CD14-positive monocyte (primary cell): ENCODE data around the gene CD79B. TPM values are rescaled to one million over a fixed set of nuclear protein-coding genes. Genes with fewer than 3 reads are reported as not detected.
A peak's percentile ranks its signal among the peaks of the same experiment; 100 is the strongest.

Experiments
- DNase-seq, 3 donors: peaks; one replicate each; pipeline ENCODE4 v3.0.0-alpha.2; 2011 to 2022
- H2AFZ ChIP-seq: 2 replicates; pipeline ENCODE4 v1.6.0; 2012; ENCODE audit warnings: mild to moderate bottlenecking, low read depth, low read length, inconsistent platforms; ENCODE audit not compliant: insufficient read depth, poor library complexity, severe bottlenecking
- H3K27ac ChIP-seq, 2 donors: 1 replicate in 1 of 2; 2 replicates in 1 of 2; pipeline ENCODE4 v1.5.1; 2012 to 2013; ENCODE audit warnings: low read length in 2 of 2, control low read depth in 1 of 2, inconsistent platforms in 1 of 2, low read depth in 1 of 2, mild to moderate bottlenecking in 1 of 2
- H3K27me3 ChIP-seq, 2 donors: one replicate each; pipeline versions ENCODE4 v1.6.0 to v1.6.1; 2011 to 2013; ENCODE audit warnings: low read length in 2 of 2; ENCODE audit not compliant: control insufficient read depth in 2 of 2, insufficient read depth in 2 of 2
- H3K36me3 ChIP-seq, 2 donors: replicated peaks in 1 of 2; 1 replicate in 1 of 2; 2 replicates in 1 of 2; pipeline versions ENCODE4 v1.5.1 to v1.6.1; 2012 to 2013; ENCODE audit warnings: low read length in 2 of 2, control low read depth in 1 of 2, inconsistent platforms in 1 of 2, mild to moderate bottlenecking in 1 of 2; ENCODE audit not compliant: insufficient read depth in 2 of 2, control insufficient read depth in 1 of 2
- H3K4me1 ChIP-seq, 2 donors: 1 replicate in 1 of 2; 2 replicates in 1 of 2; pipeline versions ENCODE4 v1.5.1 to v1.6.1; 2012 to 2013; ENCODE audit warnings: low read length in 2 of 2, control low read depth in 1 of 2, inconsistent platforms in 1 of 2, mild to moderate bottlenecking in 1 of 2, moderate library complexity in 1 of 2; ENCODE audit not compliant: insufficient read depth in 2 of 2, control insufficient read depth in 1 of 2
- H3K4me2 ChIP-seq: replicated peaks from 2 replicates; pipeline ENCODE3; 2012; ENCODE audit warnings: low read length, moderate library complexity, mild to moderate bottlenecking; ENCODE audit not compliant: poor library complexity, severe bottlenecking; ENCODE audit errors: extremely low read depth
- H3K4me3 ChIP-seq, 3 experiments: fragments of 200-600 bp in 1 of 3; sonication (generic) in 1 of 3; replicated peaks in 1 of 3; 1 replicate in 2 of 3; 2 replicates in 1 of 3; pipeline ENCODE4 v1.5.1; 2011 to 2013; ENCODE audit warnings: low read length in 3 of 3, mild to moderate bottlenecking in 3 of 3, control low read depth in 2 of 3, low read depth in 2 of 3, inconsistent platforms in 1 of 3, moderate library complexity in 1 of 3
- H3K79me2 ChIP-seq: 2 replicates; pipeline ENCODE4 v1.6.0; 2012; ENCODE audit warnings: mild to moderate bottlenecking, control low read depth, inconsistent platforms, low read length, moderate library complexity; ENCODE audit not compliant: insufficient read depth
- H3K9ac ChIP-seq: 2 replicates; pipeline ENCODE4 v1.6.0; 2017; ENCODE audit warnings: low read length, mild to moderate bottlenecking; ENCODE audit not compliant: insufficient read depth, poor library complexity, severe bottlenecking
- H3K9me3 ChIP-seq, 2 donors: replicated peaks in 1 of 2; 1 replicate in 1 of 2; 2 replicates in 1 of 2; pipeline versions ENCODE4 v1.5.1 to v1.6.1; 2012 to 2013; ENCODE audit warnings: low read length in 2 of 2, control low read depth in 1 of 2; ENCODE audit not compliant: control insufficient read depth in 1 of 2, insufficient read depth in 1 of 2
- H4K20me1 ChIP-seq: 2 replicates; pipeline ENCODE4 v1.6.0; 2012; ENCODE audit warnings: mild to moderate bottlenecking, low read length, control low read depth, moderate library complexity; ENCODE audit not compliant: insufficient read depth
- H3K27ac Mint-ChIP-seq, 7 donors: one replicate each; pipeline ENCODE4 v1.8.0; 2020; ENCODE audit warnings: mild to moderate bottlenecking in 7 of 7, mixed read lengths in 7 of 7, moderate library complexity in 6 of 7, inconsistent platforms in 2 of 7
- H3K27me3 Mint-ChIP-seq, 3 donors: one replicate each; pipeline ENCODE4 v1.8.0; 2021 to 2022; ENCODE audit warnings: low read depth in 3 of 3, mild to moderate bottlenecking in 3 of 3, mixed read lengths in 3 of 3, moderate library complexity in 3 of 3, inconsistent platforms in 1 of 3
- H3K36me3 Mint-ChIP-seq, 2 donors: one replicate each; pipeline ENCODE4 v1.8.0; 2020; ENCODE audit warnings: mixed read lengths in 2 of 2, inconsistent platforms in 1 of 2, mild to moderate bottlenecking in 1 of 2
- H3K4me1 Mint-ChIP-seq: one replicate; pipeline ENCODE4 v1.8.0; 2020; ENCODE audit warnings: mild to moderate bottlenecking, mixed read lengths
- H3K4me3 Mint-ChIP-seq, 2 donors: one replicate each; pipeline ENCODE4 v1.8.0; 2020; ENCODE audit warnings: mild to moderate bottlenecking in 2 of 2, mixed read lengths in 2 of 2, moderate library complexity in 1 of 2
- H3K9me3 Mint-ChIP-seq, 7 donors: one replicate each; pipeline ENCODE4 v1.8.0; 2020 to 2022; ENCODE audit warnings: mixed read lengths in 7 of 7, mild to moderate bottlenecking in 6 of 7, moderate library complexity in 6 of 7, inconsistent platforms in 2 of 7
- WGBS: methylation state at CpG from one replicate; pipeline ENCODE4 v1.1.5; 2013; ENCODE audit warnings: missing lambda C conversion rate; ENCODE audit not compliant: insufficient coverage; 5-methylcytosine and 5-hydroxymethylcytosine counted together
- intact Hi-C, 2 donors: fragments of 100-400 bp; cut with micrococcal nuclease; formaldehyde crosslinking; loops; one replicate each; pipeline versions ENCODE4 v1.15.0 to v1.15.1; 2023
- polyA minus RNA-seq: library from RNA; depleted of rRNA, polyadenylated mRNA; stranded (reverse); fragments of >200 nt; gene quantifications from 2 replicates; pipeline ENCODE4 v1.2.3, GENCODE V29; 2012
- polyA plus RNA-seq, 3 donors: library from polyadenylated mRNA; depleted of rRNA in 1 of 3; unstranded in 2 of 3; stranded (reverse) in 1 of 3; fragments of 300-500 nt in 2 of 3; fragments of >200 nt in 1 of 3; fragmentation: Illumina TruSeq in 2 of 3; gene quantifications; 1 replicate in 2 of 3; 2 replicates in 1 of 3; pipeline ENCODE4 v1.2.3, GENCODE V29; 2012 to 2021
- total RNA-seq, 12 experiments: library from RNA in 1 of 12; stranded (reverse) in 1 of 12; fragments of 120-200 nt in 1 of 12; gene quantifications; one replicate each; pipeline ENCODE4 v1.2.4 and lab custom pipeline; 2013 to 2026; ENCODE audit warnings: mixed read lengths in 6 of 12, inconsistent platforms in 1 of 12
- TF ChIP-seq, protein P1 (sequence below): fragments of 200-600 bp; IDR thresholded peaks from one replicate; pipeline ENCODE4 v1.8.0; 2022; ENCODE audit warnings: antibody characterized with exemption, mild to moderate bottlenecking

CD79B gene
- total RNA-seq (2013), result 33.4 TPM
- polyA plus RNA-seq (10 to 100 TPM; 19.6 to 21.8 (median 20.9) TPM), polyA minus RNA-seq (14.1 and 21.1 TPM in 2 replicates), total RNA-seq (lab: John Stamatoyannopoulos, UW) (0 to 4.6 (median 2.6) reads per million in 11 experiments)

DNA sequence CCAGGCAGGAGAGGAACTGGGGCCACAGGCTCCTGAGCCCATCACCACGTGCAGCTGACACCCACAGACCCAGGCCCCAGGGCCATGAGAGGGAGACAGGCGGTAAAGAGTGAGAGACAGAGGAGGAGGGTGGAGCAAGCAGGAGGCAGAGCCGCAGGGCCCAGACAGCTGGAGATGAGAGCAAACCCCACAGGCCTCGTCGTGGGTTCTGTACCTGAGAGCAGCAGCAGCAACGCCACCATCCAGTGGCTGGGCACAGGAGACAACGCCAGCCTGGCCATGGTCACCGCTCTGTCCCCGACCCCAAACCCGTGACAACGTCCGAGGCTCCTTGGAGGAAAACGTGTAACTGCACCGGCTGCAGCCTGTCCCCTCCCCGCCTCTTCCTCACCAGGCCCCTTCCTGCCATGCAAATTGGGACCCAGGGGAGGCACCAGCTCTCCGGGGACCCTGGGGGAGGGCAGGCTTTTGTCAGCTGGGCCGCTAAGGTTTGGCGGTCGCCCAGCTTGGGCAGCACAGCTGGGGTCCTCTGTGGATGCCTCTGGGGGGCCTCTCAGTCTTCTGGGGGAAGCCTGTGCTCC is at the start of gene CD79B:
TSS of gene CD79B (minus strand) at position 351 of the 581 bp plus-strand sequence. CDS start at position 281, 70 bp downstream.
- TF ChIP-seq, protein P1, sequence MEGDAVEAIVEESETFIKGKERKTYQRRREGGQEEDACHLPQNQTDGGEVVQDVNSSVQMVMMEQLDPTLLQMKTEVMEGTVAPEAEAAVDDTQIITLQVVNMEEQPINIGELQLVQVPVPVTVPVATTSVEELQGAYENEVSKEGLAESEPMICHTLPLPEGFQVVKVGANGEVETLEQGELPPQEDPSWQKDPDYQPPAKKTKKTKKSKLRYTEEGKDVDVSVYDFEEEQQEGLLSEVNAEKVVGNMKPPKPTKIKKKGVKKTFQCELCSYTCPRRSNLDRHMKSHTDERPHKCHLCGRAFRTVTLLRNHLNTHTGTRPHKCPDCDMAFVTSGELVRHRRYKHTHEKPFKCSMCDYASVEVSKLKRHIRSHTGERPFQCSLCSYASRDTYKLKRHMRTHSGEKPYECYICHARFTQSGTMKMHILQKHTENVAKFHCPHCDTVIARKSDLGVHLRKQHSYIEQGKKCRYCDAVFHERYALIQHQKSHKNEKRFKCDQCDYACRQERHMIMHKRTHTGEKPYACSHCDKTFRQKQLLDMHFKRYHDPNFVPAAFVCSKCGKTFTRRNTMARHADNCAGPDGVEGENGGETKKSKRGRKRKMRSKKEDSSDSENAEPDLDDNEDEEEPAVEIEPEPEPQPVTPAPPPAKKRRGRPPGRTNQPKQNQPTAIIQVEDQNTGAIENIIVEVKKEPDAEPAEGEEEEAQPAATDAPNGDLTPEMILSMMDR, result no peak
- Histone ChIP-seq H3K79me2 (no peaks in the 10 kb centered on the region), H2AFZ (peak within 1 kb of the TSS; percentile 78), H3K4me1 (peaks cover 30 to 37% of the 10 kb centered on the region in 2 donors), H3K4me2 (peak within 1 kb of the TSS; percentile 62), H3K27ac (peak within 1 kb of the TSS in 1 of 2 donors; percentile 9), H3K27me3 (no peaks in the 10 kb centered on the region), H3K4me3 (peak within 1 kb of the TSS; percentile 11 to 62 (median 35)), H3K36me3 (peaks cover 0 to 8% of the 10 kb centered on the region in 2 donors), H3K9ac (peak within 1 kb of the TSS; percentile 10), H3K9me3 (no peaks in the 10 kb centered on the region), H4K20me1 (no peaks in the 10 kb centered on the region)
- H3K27ac Mint-ChIP-seq, result peak within 1 kb of the TSS in 6 of 7 donors; percentile 8 to 80 (median 59)
- H3K36me3 Mint-ChIP-seq, result peaks cover 4 to 5% of the 10 kb centered on the region in 2 donors
- WGBS, result 1% methylated on average over 18 of the region's 19 CpGs
- peak in 1 of 3 donors; percentile 13 for DNase-seq
- intact Hi-C loops, result no loop called here
- peaks cover 4 to 16% (median 9%) of the 10 kb centered on the region in 3 donors for H3K27me3 Mint-ChIP-seq
- H3K4me1 Mint-ChIP-seq, result peaks cover 33% of the 10 kb centered on the region
- H3K9me3 Mint-ChIP-seq, result peaks cover 0 to 2% (median 0%) of the 10 kb centered on the region in 7 donors
- H3K4me3 Mint-ChIP-seq, result peak within 1 kb of the TSS; percentile 73 to 90

DNA sequence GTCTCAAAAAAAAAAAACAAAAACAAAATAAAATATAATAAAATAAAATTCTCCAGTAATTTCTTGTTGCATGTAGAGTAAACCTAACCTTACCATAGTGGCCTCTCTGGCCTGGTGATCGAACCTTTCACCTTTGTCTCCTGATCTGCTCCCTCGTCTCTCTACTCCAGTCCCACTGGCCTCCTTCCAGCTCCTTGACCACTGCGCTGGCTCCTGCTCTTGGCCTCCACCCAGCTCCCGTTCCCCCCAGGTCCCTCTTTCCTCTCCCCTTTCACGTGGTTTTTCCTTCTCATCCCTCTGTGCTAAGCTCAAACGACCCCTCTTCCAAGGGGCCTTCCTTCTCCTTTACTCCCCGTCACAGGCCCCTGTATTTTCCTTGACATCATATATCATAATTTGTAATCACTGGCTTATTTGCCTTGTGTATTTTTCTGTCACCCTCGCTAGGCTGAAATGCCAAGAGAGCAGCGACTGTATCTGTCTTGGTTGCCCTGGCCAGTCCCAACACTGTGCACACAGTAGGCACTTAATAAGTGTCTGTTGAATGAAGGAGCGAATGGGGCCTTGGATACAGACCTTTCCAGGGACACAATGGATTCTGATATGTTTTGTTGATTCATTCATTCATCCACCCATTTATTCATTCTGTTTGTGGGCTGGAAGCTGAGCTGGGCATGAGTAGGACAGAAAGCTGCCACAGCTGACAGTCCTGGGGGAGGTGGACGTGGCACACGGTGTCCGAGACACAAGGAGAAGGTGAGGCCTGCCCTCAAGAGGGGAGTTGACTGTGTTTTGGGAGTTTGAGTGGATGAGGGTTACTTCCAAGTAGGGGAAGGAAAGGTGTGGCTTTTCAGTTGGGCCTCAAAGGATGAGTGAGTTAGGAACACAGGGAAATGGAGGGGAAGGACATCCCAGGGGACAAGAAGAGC is 46.4 kb upstream of the CD79B start:
- Mint-ChIP-seq H3K36me3 (peaks cover 0 to 3% of the 10 kb centered on the region in 2 donors), H3K9me3 (peaks cover 1 to 11% (median 8%) of the 10 kb centered on the region in 7 donors), H3K27ac (no peak overlapping the region), H3K27me3 (peaks cover 0 to 10% (median 2%) of the 10 kb centered on the region in 3 donors), H3K4me1 (peaks cover 19% of the 10 kb centered on the region), H3K4me3 (no peak overlapping the region)
- TF ChIP-seq, protein P1, result no peak
- Histone ChIP-seq H3K4me2 (no peak overlapping the region), H4K20me1 (no peaks in the 10 kb centered on the region), H3K9me3 (peaks cover 0 to 10% of the 10 kb centered on the region in 2 donors), H3K4me1 (peaks cover 8 to 9% of the 10 kb centered on the region in 2 donors), H2AFZ (no peak overlapping the region), H3K27me3 (no peaks in the 10 kb centered on the region), H3K9ac (no peak overlapping the region), H3K36me3 (no peaks in the 10 kb centered on the region), H3K79me2 (no peaks in the 10 kb centered on the region), H3K4me3 (no peak overlapping the region), H3K27ac (no peak overlapping the region)
- intact Hi-C loops, result no loop called here
- DNase-seq, result no peak
- WGBS, result 72% methylated on average over 11 of the region's 13 CpGs
